Measurements from ENCODE around the gene RBCK1. TPM values are rescaled to one million over a fixed set of nuclear protein-coding genes. Genes with fewer than 3 reads are reported as not detected.

RBCK1 gene
- total RNA-seq, 2 experiments from 2014 or later: 135 to 155 TPM

DNA sequence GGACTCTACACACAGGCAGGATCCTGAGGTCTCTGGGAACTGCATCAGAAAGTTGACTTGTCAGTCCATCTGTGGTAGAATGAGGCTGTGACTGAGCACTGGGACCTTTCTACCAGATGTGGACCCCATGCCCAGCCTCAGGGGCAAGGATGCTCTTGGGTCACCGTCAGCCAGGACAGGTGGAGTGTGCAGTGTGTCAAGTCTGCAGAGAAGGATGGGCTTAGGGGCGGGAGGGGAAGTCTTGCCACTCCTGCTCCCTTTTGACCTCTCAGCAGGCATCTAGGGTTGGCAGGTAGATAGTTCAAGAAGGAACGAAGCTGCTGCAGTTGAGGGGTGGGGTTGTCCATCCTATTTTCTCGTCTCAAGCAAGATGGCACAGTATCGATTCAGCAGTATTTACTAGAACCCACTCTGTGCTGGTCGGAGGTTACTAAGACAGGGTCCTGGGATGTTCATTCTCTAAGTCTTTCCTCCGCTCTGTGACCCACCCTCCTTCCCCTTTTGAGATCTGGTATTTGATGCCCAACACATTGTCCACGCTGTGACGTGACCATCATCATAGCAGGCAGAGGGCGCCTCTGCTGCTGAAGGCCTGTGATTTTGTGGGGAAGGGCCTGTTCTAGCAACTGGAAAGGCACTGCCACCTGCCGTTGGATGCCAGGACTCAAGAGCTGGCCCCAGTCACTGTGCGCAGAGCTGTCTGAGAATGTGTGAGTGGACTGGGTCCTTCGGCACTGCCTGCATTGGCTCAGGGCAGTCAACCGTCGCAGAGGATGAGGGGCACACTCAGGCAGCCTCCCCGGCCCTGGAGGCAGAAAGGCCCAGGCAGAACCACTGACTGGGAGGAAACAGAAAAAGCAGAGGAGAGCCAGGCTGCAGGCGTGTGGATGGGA is 23.2 kb downstream of the RBCK1 start:
- no peaks in the 10 kb centered on the region for H3K9me3 Mint-ChIP-seq
- peaks cover 46% of the 10 kb centered on the region for H3K4me1 Mint-ChIP-seq
- POLR2A ChIA-PET: no interaction called here
- no peak overlapping the region for H3K4me3 Mint-ChIP-seq
- peak; percentile 56 for DNase-seq
- no peaks in the 10 kb centered on the region for H3K27me3 Mint-ChIP-seq
- peak overlapping the region; percentile 72 for H3K27ac Mint-ChIP-seq
- H3K36me3 Mint-ChIP-seq (ENCODE audit: low read depth): peaks cover 59% of the 10 kb centered on the region
- CTCF ChIA-PET: interaction anchor here (0.8 to 1.9 kb wide), 7 partner anchors 9 to 53 kb away, joined by 3 to 5 read pairs (median 3); no protein-coding TSS in a partner anchor

DNA sequence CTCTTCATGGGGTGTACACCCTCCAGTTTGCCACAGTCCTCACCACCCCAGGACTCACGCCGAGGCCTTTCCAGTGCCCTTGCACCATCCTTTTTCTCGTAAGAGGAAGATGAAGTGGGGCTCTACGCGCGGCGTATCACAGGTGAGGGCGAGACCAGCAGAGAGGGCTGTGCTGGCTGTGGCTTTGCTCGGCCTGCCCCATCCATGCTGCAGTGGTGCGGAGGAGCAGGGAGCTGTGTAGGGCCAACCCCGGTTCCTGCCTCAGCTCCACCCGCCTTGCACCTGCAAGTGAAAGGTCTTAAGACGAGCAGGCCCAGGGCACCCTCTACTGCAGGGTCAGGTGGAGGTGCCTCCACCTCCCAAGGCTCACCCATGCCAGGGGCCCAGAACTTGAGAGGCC is 24.1 kb downstream of the RBCK1 start:
- POLR2A ChIA-PET: no interaction called here
- H3K27ac Mint-ChIP-seq: no peak overlapping the region
- H3K9me3 Mint-ChIP-seq: no peaks in the 10 kb centered on the region
- H3K4me3 Mint-ChIP-seq: no peak overlapping the region
- peaks cover 48% of the 10 kb centered on the region for H3K4me1 Mint-ChIP-seq
- H3K36me3 Mint-ChIP-seq (ENCODE audit: low read depth): peaks cover 60% of the 10 kb centered on the region
- CTCF ChIA-PET: interaction anchor here (0.8 to 1.9 kb wide), 6 partner anchors 8 to 52 kb away, joined by 3 to 5 read pairs (median 3); no protein-coding TSS in a partner anchor
- no peaks in the 10 kb centered on the region for H3K27me3 Mint-ChIP-seq
- DNase-seq: no peak

DNA sequence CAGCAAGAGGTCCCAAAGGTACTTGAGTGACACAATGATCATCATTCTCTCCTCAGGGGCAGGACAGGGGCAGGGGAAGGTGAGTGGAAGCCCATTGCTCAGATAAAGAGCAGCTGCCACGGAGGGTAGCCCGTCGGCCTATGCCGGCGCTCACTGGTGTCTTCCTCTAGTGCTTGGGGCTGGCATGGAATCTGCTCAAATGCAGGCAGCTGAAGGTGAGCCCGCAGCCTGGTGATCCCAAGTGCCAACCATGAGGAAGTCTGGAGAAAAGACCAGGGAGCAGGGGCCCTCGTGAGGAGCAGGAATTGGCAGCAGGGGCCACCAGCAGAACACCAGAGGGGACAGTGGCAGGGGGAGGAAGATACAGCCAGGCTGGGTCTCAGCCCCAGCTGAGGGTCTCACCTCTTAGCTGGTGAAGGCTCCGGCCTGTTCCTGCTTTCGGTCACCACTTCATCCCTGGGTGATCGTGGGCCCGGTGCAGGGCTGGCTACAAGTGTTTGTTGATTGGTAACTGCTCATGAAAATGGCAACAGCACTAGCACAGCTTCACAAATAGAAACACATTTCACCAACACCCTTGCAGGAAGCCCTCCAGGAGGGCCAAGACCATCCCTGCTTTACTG is 24.7 kb downstream of the RBCK1 start:
- POLR2A ChIA-PET: no interaction called here
- no peak overlapping the region for H3K4me3 Mint-ChIP-seq
- H3K36me3 Mint-ChIP-seq (ENCODE audit: low read depth): peaks cover 59% of the 10 kb centered on the region
- peaks cover 54% of the 10 kb centered on the region for H3K4me1 Mint-ChIP-seq
- CTCF ChIA-PET: interaction anchor here (1.3 to 1.9 kb wide), 2 partner anchors 10 to 51 kb away, joined by 4 to 5 read pairs; no protein-coding TSS in a partner anchor
- H3K27me3 Mint-ChIP-seq: no peaks in the 10 kb centered on the region
- DNase-seq: no peak
- peak overlapping the region; percentile 67 for H3K27ac Mint-ChIP-seq
- no peaks in the 10 kb centered on the region for H3K9me3 Mint-ChIP-seq

DNA sequence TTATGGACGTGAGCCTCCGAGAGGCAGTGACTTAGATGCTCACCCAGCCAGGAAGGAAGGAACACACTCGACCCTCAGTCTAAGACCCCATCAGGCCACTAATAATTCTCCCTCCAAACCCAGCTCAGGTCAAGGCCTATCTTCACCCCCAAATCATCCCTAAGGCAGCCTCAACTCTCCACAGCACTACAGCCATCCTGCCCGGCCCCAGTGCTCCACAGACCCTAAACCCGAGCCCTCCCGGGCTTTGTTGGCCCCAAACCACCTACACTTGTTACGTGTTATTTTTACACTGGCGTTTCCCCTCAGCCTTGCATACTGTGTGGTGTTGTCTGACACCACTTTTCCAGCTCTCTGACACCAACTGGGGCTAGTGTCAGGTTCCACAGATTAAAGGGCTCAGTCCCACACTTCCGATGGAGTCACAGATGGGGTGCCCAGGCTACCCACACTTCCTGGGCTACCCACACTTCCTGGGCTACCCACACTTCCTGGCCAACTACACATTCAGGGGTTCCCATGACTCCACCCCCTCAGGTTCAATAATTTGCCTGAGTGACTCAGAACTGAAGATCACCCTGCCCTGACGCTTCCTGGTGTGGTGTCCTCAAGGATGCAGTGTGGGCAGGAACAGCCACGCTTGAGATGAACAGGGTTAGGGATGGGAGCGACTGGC is 25.3 kb downstream of the RBCK1 start:
- Mint-ChIP-seq H3K36me3 (ENCODE audit: low read depth) (peaks cover 59% of the 10 kb centered on the region), H3K27me3 (no peaks in the 10 kb centered on the region), H3K4me1 (peaks cover 61% of the 10 kb centered on the region), H3K9me3 (no peaks in the 10 kb centered on the region), H3K27ac (peak overlapping the region; percentile 67), H3K4me3 (peak overlapping the region; percentile 14)
- ChIA-PET POLR2A (no interaction called here), CTCF (interaction anchor here (1.2 kb wide), 1 partner anchor 61 kb away, joined by 3 read pairs; no protein-coding TSS in a partner anchor)
- DNase-seq: peak; percentile 75

DNA sequence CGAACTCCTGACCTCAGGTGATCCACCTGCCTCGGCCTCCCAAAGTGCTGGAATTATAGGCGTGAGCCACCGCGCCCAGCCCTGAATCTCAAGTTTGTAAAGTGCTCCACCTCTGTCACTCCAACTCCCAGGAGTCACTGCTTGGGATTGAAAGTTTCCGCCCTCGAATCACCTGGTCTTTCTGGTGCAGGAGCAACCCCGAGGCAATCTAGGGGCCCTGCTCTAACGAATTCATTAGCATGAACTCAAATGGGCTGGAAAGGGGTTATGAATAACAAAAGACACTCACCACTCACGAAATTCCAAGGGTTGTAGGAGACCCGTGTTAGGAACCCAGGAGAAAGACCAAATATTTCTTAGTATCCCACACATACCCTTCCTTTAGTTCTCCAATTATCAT is 26.1 kb downstream of the RBCK1 start:
- no peak overlapping the region for H3K4me3 Mint-ChIP-seq
- ChIA-PET POLR2A (no interaction called here), CTCF (interaction anchor here (1.0 to 1.2 kb wide), 2 partner anchors 62 to 79 kb away, joined by 3 to 4 read pairs; no protein-coding TSS in a partner anchor)
- H3K27ac Mint-ChIP-seq: peak overlapping the region; percentile 67
- DNase-seq: no peak
- H3K4me1 Mint-ChIP-seq: peaks cover 68% of the 10 kb centered on the region
- no peaks in the 10 kb centered on the region for H3K9me3 Mint-ChIP-seq
- no peaks in the 10 kb centered on the region for H3K27me3 Mint-ChIP-seq
- peaks cover 65% of the 10 kb centered on the region for H3K36me3 Mint-ChIP-seq (ENCODE audit: low read depth)

DNA sequence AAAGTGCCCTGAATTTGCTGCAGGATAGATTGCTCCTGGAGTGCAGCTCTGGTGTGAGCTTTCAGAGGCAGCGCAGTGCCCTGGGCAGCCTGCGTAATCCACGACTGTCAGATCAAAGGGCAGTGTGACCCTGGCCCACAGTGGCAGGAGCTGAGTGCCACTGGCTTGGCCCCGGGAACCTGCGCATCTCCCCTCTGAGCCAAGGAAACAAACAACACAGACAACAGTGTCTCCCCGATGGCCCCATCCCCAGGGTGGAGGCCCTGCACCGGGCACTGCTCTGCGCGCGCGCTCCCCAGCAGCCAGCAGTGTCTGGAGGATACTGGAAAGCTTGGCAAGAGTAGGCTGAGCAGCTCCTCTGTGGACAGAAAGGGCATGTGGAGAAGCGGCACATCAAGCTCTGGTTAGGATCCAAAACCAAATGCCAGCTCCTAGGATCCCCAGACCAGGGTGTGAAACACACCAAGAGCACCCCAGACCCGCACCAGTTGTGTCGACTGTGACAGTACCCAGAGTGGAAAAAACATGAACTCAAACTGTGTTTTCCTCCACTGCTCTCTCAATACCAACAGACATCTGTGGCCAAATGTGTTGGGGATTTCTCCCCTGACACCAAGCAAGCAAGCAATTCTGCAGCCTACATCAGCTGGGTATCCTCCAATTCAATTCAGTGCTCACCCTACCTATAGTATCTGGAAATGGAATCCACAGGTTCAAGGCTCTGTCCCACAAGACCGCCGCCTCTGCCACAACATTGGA is 26.7 kb downstream of the RBCK1 start:
- peak overlapping the region; percentile 4 for H3K4me3 Mint-ChIP-seq
- H3K9me3 Mint-ChIP-seq: no peaks in the 10 kb centered on the region
- no peak for DNase-seq
- H3K4me1 Mint-ChIP-seq: peaks cover 75% of the 10 kb centered on the region
- no peaks in the 10 kb centered on the region for H3K27me3 Mint-ChIP-seq
- H3K36me3 Mint-ChIP-seq (ENCODE audit: low read depth): peaks cover 68% of the 10 kb centered on the region
- POLR2A ChIA-PET: no interaction called here
- no peak overlapping the region for H3K27ac Mint-ChIP-seq
- CTCF ChIA-PET: interaction anchor here (1.0 to 1.2 kb wide), 2 partner anchors 63 to 80 kb away, joined by 3 to 4 read pairs; no protein-coding TSS in a partner anchor

DNA sequence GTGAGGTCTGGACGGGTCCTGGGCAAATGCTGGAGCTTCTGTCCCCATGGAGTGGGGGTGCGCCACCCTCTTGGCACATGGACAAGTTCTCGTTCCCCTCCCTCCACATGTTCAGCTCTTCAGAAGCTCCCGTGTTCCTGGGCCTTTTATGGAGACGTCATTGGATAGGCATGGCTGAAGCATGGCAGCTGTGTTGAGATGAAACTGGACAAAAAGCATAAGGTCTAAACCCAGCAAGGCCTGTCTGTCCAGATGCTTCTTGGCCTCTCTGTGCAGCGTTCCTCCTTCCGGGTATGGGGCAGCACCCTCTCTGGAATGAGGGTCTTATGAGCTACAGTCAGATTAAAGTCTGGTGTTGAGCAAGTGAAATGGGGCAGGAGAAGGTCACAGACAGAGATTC is 27.5 kb downstream of the RBCK1 start:
- H3K9me3 Mint-ChIP-seq: no peaks in the 10 kb centered on the region
- no peaks in the 10 kb centered on the region for H3K27me3 Mint-ChIP-seq
- peaks cover 70% of the 10 kb centered on the region for H3K36me3 Mint-ChIP-seq (ENCODE audit: low read depth)
- POLR2A ChIA-PET: no interaction called here
- DNase-seq: no peak
- H3K27ac Mint-ChIP-seq: no peak overlapping the region
- no peak overlapping the region for H3K4me3 Mint-ChIP-seq
- peaks cover 80% of the 10 kb centered on the region for H3K4me1 Mint-ChIP-seq
- CTCF ChIA-PET: no interaction called here

DNA sequence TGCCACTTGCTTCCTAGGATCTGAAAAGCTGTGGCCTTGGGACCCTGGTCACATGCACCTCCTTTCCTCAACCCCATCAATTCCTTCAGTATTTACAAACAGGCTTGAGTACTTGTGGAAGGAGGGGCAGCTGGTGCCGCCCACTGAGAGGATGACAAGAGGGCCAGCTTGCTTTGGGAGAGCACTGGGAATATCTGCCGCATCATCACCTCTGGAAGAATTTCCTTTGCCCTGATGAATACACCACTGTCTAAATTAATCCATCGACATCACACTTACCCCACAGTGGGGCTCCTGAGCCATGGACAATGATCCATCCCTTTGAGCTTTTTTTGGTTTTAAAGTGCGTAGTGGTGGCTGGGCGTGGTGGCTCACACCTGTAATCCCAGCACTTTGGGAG is 28.4 kb downstream of the RBCK1 start:
- H3K27ac Mint-ChIP-seq: no peak overlapping the region
- no peaks in the 10 kb centered on the region for H3K27me3 Mint-ChIP-seq
- DNase-seq: no peak
- H3K36me3 Mint-ChIP-seq (ENCODE audit: low read depth): peaks cover 69% of the 10 kb centered on the region
- ChIA-PET CTCF (interaction anchor here (1.1 to 1.3 kb wide), 2 partner anchors 75 to 82 kb away, joined by 3 to 4 read pairs; no protein-coding TSS in a partner anchor), POLR2A (no interaction called here)
- H3K4me1 Mint-ChIP-seq: peaks cover 78% of the 10 kb centered on the region
- no peaks in the 10 kb centered on the region for H3K9me3 Mint-ChIP-seq
- no peak overlapping the region for H3K4me3 Mint-ChIP-seq

DNA sequence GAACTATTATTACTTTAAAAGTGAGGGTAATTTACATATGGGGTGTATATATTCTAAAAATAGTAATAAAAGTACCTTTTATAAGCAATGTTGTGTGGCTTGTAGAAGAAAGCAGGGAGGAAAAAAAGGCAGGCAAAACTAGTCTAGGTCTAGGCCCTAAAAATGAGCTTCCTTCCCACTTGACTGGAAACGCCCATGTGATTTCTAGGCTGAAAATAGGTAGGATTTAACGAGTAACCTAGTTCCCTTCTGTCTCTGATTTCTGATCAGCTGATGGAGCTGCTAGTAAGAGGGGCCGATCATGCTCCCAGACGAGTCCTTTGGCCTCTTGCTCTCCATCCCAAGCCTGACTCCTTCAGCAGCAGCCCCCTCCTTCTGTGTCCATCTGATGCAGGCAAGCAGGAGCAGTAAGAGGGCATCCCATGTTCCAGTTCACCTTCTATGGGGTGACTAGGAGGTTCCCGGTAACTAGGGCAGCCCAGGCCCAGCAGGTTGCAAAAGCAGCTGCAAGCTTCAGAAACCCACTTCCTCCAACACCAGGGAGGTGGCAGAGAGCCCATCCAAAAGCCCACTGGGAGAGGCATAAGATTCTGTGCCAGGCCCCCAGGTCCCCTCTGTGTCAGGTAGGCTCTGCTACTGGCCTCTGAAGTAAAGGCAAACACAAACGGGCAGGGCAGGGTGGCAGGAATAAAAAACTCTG is 29.8 kb downstream of the RBCK1 start:
- no peaks in the 10 kb centered on the region for H3K9me3 Mint-ChIP-seq
- POLR2A ChIA-PET: no interaction called here
- no peak overlapping the region for H3K27ac Mint-ChIP-seq
- CTCF ChIA-PET: interaction anchor here (0.6 to 1.8 kb wide), 9 partner anchors 10 to 1636 kb away, joined by 3 to 5 read pairs (median 3); no protein-coding TSS in a partner anchor
- no peak for DNase-seq
- H3K4me3 Mint-ChIP-seq: peak overlapping the region; percentile 31
- no peaks in the 10 kb centered on the region for H3K27me3 Mint-ChIP-seq
- H3K4me1 Mint-ChIP-seq: peaks cover 69% of the 10 kb centered on the region
- H3K36me3 Mint-ChIP-seq (ENCODE audit: low read depth): peaks cover 78% of the 10 kb centered on the region

DNA sequence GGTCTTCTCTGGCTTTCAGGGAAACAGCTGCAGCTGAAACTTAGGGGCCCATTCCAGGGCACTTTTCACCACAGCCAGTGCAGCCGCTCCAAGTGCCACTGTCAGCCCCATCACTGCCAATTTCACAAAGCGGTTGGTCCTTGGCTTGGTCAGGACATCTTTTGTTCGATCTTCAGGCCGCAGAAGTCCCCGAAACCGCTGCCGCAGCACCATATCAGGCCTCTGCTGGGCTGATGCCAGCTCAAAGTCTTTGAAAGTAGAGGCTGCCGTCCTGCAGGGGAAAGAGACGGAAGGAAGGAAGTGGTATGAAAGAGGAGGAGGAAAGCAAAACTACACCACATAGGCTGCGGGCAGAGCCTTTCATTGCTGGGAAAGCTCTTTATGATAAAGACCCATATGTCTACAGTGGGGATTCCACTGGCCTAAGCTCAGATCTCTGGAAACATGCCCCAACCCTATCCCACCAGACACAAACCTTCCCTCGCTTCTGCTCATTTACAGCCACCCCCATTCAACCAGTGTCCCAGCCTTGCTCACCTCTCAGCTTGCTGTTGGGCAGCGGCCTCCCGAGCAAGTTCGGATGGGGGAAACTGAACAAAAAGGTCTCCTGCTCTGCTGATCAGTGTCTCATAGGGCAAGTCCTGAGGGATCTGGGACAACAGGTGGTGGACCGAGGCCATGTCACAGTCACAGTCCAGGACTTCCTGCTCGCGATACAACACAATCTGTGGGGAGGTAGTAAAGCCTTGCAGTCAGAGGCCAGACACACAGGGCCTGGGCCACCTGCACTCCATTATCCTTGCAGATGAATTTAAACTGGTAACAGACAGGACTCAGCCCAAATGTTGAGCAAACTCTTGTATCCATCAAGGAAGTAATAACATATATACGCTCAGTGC is 30.7 kb downstream of the RBCK1 start:
- Mint-ChIP-seq H3K4me3 (peak overlapping the region; percentile 31), H3K36me3 (ENCODE audit: low read depth) (peaks cover 77% of the 10 kb centered on the region), H3K9me3 (no peaks in the 10 kb centered on the region), H3K27ac (peak overlapping the region; percentile 76), H3K4me1 (peaks cover 60% of the 10 kb centered on the region), H3K27me3 (no peaks in the 10 kb centered on the region)
- POLR2A ChIA-PET: no interaction called here
- peak; percentile 75 for DNase-seq
- CTCF ChIA-PET: interaction anchor here (0.6 to 1.8 kb wide), 10 partner anchors 9 to 1635 kb away, joined by 3 to 5 read pairs (median 3); no protein-coding TSS in a partner anchor

DNA sequence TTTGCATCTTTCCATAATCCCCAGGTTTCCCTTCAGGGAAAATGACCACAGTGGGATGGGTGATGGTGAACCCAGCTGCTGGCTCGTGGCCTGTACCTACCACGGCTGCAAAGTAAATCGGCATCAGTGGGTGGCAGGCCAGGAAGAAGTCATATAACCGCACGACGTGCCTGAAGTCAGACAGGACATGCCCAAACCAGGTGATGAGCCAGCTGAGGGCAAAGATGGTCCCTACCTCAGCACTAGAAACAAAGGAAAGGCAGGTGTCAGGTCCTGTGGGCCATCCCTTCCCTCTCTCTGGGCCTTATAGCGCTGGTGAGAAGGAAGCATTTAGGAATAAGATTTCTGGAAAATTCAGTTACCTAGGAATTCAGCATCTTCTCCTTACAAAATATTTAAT is 32.0 kb downstream of the RBCK1 start:
- H3K9me3 Mint-ChIP-seq: no peaks in the 10 kb centered on the region
- peaks cover 47% of the 10 kb centered on the region for H3K4me1 Mint-ChIP-seq
- H3K27ac Mint-ChIP-seq: no peak overlapping the region
- H3K27me3 Mint-ChIP-seq: no peaks in the 10 kb centered on the region
- no peak overlapping the region for H3K4me3 Mint-ChIP-seq
- no peak for DNase-seq
- peaks cover 80% of the 10 kb centered on the region for H3K36me3 Mint-ChIP-seq (ENCODE audit: low read depth)
- CTCF ChIA-PET: interaction anchor here (0.9 kb wide), 2 partner anchors 8 to 43 kb away, joined by 3 read pairs; no protein-coding TSS in a partner anchor
- POLR2A ChIA-PET: no interaction called here

Data from activated CD4-positive, alpha-beta T cell treated with anti-CD3 and anti-CD28 coated beads, Interleukin-2, amount 10 ng/mL, durations not matched to agents 7 days and 5 days (primary cell).